Smooth muscle cell (in vitro differentiated cells): ENCODE results near the gene ZNF48. TPM values are rescaled to one million over a fixed set of nuclear protein-coding genes. Genes with fewer than 3 reads are reported as not detected.

Source experiments
- DNase-seq: peaks from one replicate; lab custom pipeline; 2025; ENCODE audit not compliant: unreplicated experiment; lab: John Stamatoyannopoulos, UW
- H2AFZ ChIP-seq: fragments of 200-600 bp; sonication (generic); 2 replicates; pipeline ENCODE4 v1.6.0; 2016; ENCODE audit warnings: antibody characterized with exemption, low read depth, mild to moderate bottlenecking
- H3F3A ChIP-seq: fragments of 200-600 bp; sonication (generic); 2 replicates; pipeline ENCODE4 v1.6.0; 2017; ENCODE audit warnings: antibody characterized with exemption, low read depth
- H3K27ac ChIP-seq: fragments of 200-600 bp; sonication (generic); 2 replicates; pipeline ENCODE4 v1.5.1; 2016; ENCODE audit warnings: low read depth, mild to moderate bottlenecking
- H3K27me3 ChIP-seq: fragments of 200-600 bp; sonication (generic); 2 replicates; pipeline ENCODE4 v1.6.1; 2016; ENCODE audit warnings: low read depth, mild to moderate bottlenecking
- H3K36me3 ChIP-seq: fragments of 200-600 bp; sonication (generic); 2 replicates; pipeline ENCODE4 v1.5.1; 2016; ENCODE audit warnings: low read depth
- H3K4me1 ChIP-seq: fragments of 200-600 bp; sonication (generic); 2 replicates; pipeline ENCODE4 v1.5.1; 2016; ENCODE audit warnings: low read depth
- H3K4me2 ChIP-seq: fragments of 200-600 bp; sonication (generic); 2 replicates; pipeline ENCODE4 v1.6.0; 2016; ENCODE audit warnings: mild to moderate bottlenecking
- H3K4me3 ChIP-seq: fragments of 200-600 bp; sonication (generic); 2 replicates; pipeline ENCODE4 v1.5.1; 2016; ENCODE audit warnings: mild to moderate bottlenecking
- H3K79me2 ChIP-seq: fragments of 200-600 bp; sonication (generic); 2 replicates; pipeline ENCODE4 v1.6.0; 2016; ENCODE audit warnings: low read depth, mild to moderate bottlenecking
- H3K9ac ChIP-seq: fragments of 200-600 bp; sonication (generic); 2 replicates; pipeline ENCODE4 v1.6.0; 2016; ENCODE audit warnings: low read depth
- H3K9me3 ChIP-seq: fragments of 200-600 bp; sonication (generic); replicated peaks from 2 replicates; pipeline ENCODE4 v1.5.1; 2016; ENCODE audit warnings: low read depth
- H4K20me1 ChIP-seq: fragments of 200-600 bp; sonication (generic); 2 replicates; pipeline ENCODE4 v1.6.0; 2016; ENCODE audit warnings: low read depth
- WGBS: methylation state at CpG from one replicate; pipeline ENCODE4 v1.1.7; 2016; ENCODE audit warnings: low lambda C conversion rate; 5-methylcytosine and 5-hydroxymethylcytosine counted together
- polyA plus RNA-seq: library from polyadenylated mRNA; unstranded; fragments of >200 nt; fragmentation: Nextera tagmentation; extraction: Ambion mirVana; gene quantifications from 2 replicates; pipeline ENCODE4 v1.2.1, GENCODE V29; 2016
- total RNA-seq: library from RNA; depleted of rRNA; stranded (reverse); fragments of >200 nt; gene quantifications from 2 replicates; pipeline ENCODE4 v1.2.3, GENCODE V29; 2014
- TF ChIP-seq, protein P1 (sequence below): fragments of 200-600 bp; sonication (generic); IDR thresholded peaks from 2 replicates; pipeline ENCODE4 v1.5.1; 2017; ENCODE audit warnings: borderline replicate concordance, mild to moderate bottlenecking, antibody characterized with exemption; ENCODE audit not compliant: insufficient read depth, poor library complexity, severe bottlenecking

Gene ZNF48
- total and polyA plus RNA-seq, 2 experiments from 2014 or later, result 8.0 to 9.3 TPM

DNA sequence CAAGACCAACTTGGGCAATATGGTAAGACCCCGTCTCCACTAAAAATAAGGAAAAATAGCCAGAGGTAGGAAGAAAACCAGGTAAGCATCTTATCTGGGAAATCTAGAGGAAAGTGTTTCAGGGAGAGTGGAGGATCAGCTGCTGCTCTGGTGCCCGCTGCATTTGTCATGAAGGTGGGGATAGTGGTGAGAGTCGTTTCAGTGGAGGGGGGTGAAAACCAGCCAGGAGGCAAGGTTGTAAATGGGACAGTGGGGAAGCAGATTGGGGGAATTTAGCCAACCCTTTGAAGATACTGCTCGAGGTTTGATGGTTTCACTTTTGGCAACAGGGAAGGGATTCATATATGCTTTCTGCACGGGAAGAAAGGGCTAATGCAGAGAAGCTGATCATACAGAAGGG is 25.8 kb downstream of the ZNF48 start:
- Histone ChIP-seq H3F3A (peaks cover 16% of the 10 kb centered on the region), H3K36me3 (no peaks in the 10 kb centered on the region), H3K4me2 (no peak overlapping the region), H4K20me1 (peaks cover 7% of the 10 kb centered on the region), H3K27ac (no peak overlapping the region), H3K9me3 (no peaks in the 10 kb centered on the region), H3K4me3 (no peak overlapping the region), H3K27me3 (no peaks in the 10 kb centered on the region), H3K4me1 (no peaks in the 10 kb centered on the region), H3K79me2 (no peaks in the 10 kb centered on the region), H2AFZ (no peak overlapping the region), H3K9ac (no peak overlapping the region)
- 93% methylated on average over 5 of the region's 5 CpGs for WGBS
- TF ChIP-seq, protein P1, sequence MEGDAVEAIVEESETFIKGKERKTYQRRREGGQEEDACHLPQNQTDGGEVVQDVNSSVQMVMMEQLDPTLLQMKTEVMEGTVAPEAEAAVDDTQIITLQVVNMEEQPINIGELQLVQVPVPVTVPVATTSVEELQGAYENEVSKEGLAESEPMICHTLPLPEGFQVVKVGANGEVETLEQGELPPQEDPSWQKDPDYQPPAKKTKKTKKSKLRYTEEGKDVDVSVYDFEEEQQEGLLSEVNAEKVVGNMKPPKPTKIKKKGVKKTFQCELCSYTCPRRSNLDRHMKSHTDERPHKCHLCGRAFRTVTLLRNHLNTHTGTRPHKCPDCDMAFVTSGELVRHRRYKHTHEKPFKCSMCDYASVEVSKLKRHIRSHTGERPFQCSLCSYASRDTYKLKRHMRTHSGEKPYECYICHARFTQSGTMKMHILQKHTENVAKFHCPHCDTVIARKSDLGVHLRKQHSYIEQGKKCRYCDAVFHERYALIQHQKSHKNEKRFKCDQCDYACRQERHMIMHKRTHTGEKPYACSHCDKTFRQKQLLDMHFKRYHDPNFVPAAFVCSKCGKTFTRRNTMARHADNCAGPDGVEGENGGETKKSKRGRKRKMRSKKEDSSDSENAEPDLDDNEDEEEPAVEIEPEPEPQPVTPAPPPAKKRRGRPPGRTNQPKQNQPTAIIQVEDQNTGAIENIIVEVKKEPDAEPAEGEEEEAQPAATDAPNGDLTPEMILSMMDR, result no peak
- no peak for DNase-seq

DNA sequence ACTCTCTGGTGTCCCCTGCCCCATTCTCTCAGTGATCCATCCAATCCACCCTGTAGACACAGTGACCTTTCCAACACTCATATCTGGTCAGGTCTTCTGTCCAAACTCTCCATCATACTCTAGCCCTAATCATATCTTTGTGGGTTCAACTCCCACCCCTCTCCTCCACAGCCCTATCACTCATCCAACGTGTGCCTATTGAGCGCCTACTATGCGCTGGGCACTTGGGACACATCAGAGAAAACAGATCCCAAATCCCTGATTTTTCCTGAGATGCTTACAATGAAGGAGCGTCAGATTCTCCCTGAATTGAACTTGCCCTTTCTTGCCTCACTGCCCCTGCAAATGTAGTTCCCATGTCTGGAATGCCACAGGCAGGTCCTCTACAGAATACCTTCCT is 32.8 kb downstream of the ZNF48 start:
- TF ChIP-seq, protein P1, result no peak
- H3K27ac ChIP-seq, result no peak overlapping the region
- peaks cover 4% of the 10 kb centered on the region for H3K4me1 ChIP-seq
- no peaks in the 10 kb centered on the region for H3K9me3 ChIP-seq
- no peak overlapping the region for H3K4me3 ChIP-seq
- H3K36me3 ChIP-seq, result no peaks in the 10 kb centered on the region
- H2AFZ ChIP-seq, result no peak overlapping the region
- H3K79me2 ChIP-seq, result no peaks in the 10 kb centered on the region
- DNase-seq, result no peak
- no peaks in the 10 kb centered on the region for H3K27me3 ChIP-seq
- no peaks in the 10 kb centered on the region for H3F3A ChIP-seq
- no peak overlapping the region for H3K9ac ChIP-seq
- no peak overlapping the region for H3K4me2 ChIP-seq
- WGBS, result 100% methylated on average over 4 of the region's 4 CpGs
- H4K20me1 ChIP-seq, result no peaks in the 10 kb centered on the region

DNA sequence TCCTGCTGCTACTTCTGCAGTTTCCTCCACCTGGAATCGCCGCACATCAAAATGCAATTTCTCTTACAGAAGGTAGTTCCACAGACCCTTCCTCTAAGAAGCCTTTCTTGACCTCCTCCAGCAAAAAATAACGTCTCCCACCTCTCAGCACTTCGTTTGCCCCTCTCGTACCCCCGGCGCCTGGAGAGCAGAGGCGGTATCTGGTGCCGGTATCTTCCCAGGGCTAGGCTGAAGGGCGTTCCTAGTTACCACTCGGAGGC is 34.1 kb downstream of the ZNF48 start:
- Histone ChIP-seq H4K20me1 (no peaks in the 10 kb centered on the region), H2AFZ (peak overlapping the region; percentile 65), H3K27me3 (no peaks in the 10 kb centered on the region), H3F3A (no peaks in the 10 kb centered on the region), H3K4me3 (peak overlapping the region; percentile 58), H3K27ac (no peak overlapping the region), H3K4me1 (peaks cover 4% of the 10 kb centered on the region), H3K9me3 (no peaks in the 10 kb centered on the region), H3K4me2 (peak overlapping the region; percentile 86), H3K36me3 (no peaks in the 10 kb centered on the region), H3K9ac (peak overlapping the region; percentile 19), H3K79me2 (no peaks in the 10 kb centered on the region)
- 7% methylated on average over 11 of the region's 11 CpGs for WGBS
- TF ChIP-seq, protein P1, result no peak
- DNase-seq, result no peak

DNA sequence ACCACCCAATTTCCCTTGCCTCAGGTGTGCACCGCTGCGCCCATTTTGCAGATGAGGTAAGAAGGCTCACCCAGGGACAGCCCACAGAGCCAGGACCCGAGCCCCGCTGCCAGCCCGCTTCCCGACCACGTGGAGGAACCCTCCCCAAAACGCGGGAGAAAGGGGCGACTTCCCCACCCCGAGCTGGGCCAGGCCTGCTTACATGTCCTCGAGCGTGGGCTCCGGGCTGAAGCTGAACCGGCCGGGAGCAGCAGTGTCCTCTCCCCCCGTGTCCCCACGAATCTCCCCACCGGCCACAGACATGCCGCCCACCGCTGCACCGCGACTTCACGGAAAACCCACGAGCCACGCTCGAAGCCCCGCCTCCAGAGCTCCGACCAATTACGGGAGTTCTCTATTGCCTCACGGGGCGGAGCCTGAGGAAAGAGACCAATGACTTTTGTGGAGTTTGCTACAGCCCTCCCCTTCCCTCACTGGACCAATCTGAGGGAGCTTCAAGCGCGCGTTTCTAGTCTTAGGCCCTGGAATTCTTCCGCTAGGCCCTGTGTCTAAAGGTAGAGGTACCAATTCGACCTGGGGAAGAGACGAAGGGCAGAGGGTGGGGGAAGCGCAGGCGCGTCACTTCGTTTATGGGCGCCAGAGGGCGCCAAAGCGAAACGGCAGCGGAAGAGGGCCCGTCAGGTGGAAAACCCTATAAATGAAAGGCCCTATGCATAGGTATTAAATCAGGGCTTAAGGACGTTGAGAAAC is 34.6 kb downstream of the ZNF48 start, which contains the start of gene DCTPP1:
DCTPP1 (minus strand) TSS at position 353 of the 750 bp plus-strand sequence; CDS start at position 303, 50 bp downstream.
- DNase-seq, result peak; percentile 57
- Histone ChIP-seq H3K79me2 (no peaks in the 10 kb centered on the region), H4K20me1 (no peaks in the 10 kb centered on the region), H3K4me2 (peak within 1 kb of the TSS; percentile 86), H3K36me3 (no peaks in the 10 kb centered on the region), H3K27me3 (no peaks in the 10 kb centered on the region), H2AFZ (peak within 1 kb of the TSS; percentile 65), H3K4me1 (peaks cover 4% of the 10 kb centered on the region), H3K9me3 (no peaks in the 10 kb centered on the region), H3K9ac (peak within 1 kb of the TSS; percentile 19), H3F3A (no peaks in the 10 kb centered on the region), H3K27ac (no peak within 1 kb of the TSS), H3K4me3 (peak within 1 kb of the TSS; percentile 58)
- WGBS, result 2% methylated on average over 49 of the region's 49 CpGs
- TF ChIP-seq, protein P1, result peak; percentile 87
